ENCODE data around the gene TRIM26.

DNA sequence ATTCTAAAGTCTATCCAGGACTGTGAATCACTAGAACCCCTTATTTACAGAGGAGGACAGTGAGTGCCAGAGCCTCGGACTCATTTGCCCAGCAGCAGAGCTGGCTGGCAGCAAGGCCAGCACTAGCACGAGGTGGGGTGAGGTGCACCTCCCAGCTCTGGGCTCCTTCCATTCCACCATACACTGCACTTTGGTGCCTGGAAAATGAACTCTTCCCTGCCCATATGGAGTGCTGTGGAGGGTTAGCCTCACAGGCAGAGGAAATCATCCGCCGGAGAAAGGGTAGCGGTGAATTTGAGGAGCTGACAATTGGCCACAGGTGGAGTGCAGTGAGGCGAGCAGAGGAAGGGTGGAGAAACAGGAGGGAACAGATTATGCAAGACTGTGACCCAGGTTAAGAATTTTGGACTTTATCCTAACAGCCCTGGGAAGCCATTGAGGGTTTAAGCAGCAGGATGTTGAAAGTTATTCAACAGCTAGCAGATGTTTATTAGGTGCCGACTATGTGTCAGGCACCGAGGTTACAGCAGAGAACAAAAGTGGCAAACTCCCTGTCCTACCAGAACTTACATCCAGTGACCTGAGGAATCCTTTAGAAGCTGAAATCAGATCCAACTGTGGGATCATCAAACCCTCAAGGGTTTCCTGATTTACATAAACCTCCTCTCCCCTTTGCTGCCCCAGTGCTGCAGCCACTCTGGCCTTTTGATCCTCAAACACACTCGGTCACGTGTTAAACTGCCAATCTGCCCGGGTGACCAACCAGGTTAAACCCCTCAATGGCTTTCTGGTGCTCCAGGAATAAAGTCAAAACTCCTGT, 6.2 kb downstream of the TRIM26 start:
- TF ChIP-seq CTCF (IDR thresholded peaks at IDR 0.05 in 4 of 5, conservative IDR thresholded peaks at IDR 0.05 in 1 of 5): no peak
- TF ChIP-seq POLR2A (IDR thresholded peaks at IDR 0.05): no peak

Measured in gastrocnemius medialis (tissue), 4 donors.